Tibial nerve (tissue), 4 donors: ENCODE data around the gene EML5. TPM values are rescaled to one million over a fixed set of nuclear protein-coding genes. Genes with fewer than 3 reads are reported as not detected.

Experiments used
- DNase-seq, 2 donors: peaks; one replicate each; pipeline ENCODE4 v3.0.0-alpha.2; 2019; ENCODE audit warnings: low spot score in 2 of 2
- H3K27ac ChIP-seq, 4 donors: fragments of 200-600 bp; sonication (generic) in 3 of 4; one replicate each; pipeline ENCODE4 v1.5.1; 2017 to 2019; ENCODE audit warnings: mild to moderate bottlenecking in 1 of 4
- H3K27me3 ChIP-seq, 2 donors: fragments of 200-600 bp; sonication (generic) in 1 of 2; one replicate each; pipeline versions ENCODE4 v1.5.1 to v1.6.0; 2017 to 2019
- H3K36me3 ChIP-seq, 3 donors: fragments of 200-600 bp; sonication (generic); one replicate each; pipeline ENCODE4 v1.5.1; 2018 to 2019
- H3K4me1 ChIP-seq, 4 donors: fragments of 200-600 bp; sonication (generic) in 3 of 4; one replicate each; pipeline ENCODE4 v1.5.1; 2017 to 2019
- H3K4me3 ChIP-seq, 4 donors: fragments of 200-600 bp; sonication (generic) in 3 of 4; one replicate each; pipeline ENCODE4 v1.5.1; 2017 to 2019; ENCODE audit warnings: mild to moderate bottlenecking in 1 of 4, moderate library complexity in 1 of 4
- H3K9me3 ChIP-seq, 4 donors: fragments of 200-600 bp; sonication (generic) in 3 of 4; one replicate each; pipeline ENCODE4 v1.5.1; 2017 to 2019
- EP300 ChIP-seq, 2 donors: sonication (generic); formaldehyde crosslinking; IDR thresholded peaks; one replicate each; pipeline ENCODE4 v1.6.1; 2017; ENCODE audit warnings: antibody characterized with exemption in 2 of 2, mild to moderate bottlenecking in 1 of 2
- POLR2A ChIP-seq, 2 donors: fragments of 450-650 bp; IDR thresholded peaks; one replicate each; pipeline ENCODE4 v1.6.1; 2017; ENCODE audit warnings: antibody characterized with exemption in 2 of 2, mild to moderate bottlenecking in 2 of 2, moderate library complexity in 2 of 2
- WGBS, 2 donors: methylation state at CpG; one replicate each; pipeline ENCODE4 v1.1.5; 2018; 5-methylcytosine and 5-hydroxymethylcytosine counted together
- total RNA-seq, 4 donors: library from RNA; depleted of rRNA; stranded (reverse); fragments of >200 nt; gene quantifications; one replicate each; pipeline ENCODE4 v1.1.0, GENCODE V29; 2016
- TF ChIP-seq, protein P1 (sequence below), 5 experiments: fragments of 200-600 bp in 3 of 5; fragments of 450-650 bp in 2 of 5; sonication (generic) in 3 of 5; IDR thresholded peaks; one replicate each; pipeline ENCODE4 v1.5.1; 2016 to 2019; ENCODE audit warnings: antibody characterized with exemption in 5 of 5, mild to moderate bottlenecking in 3 of 5, moderate library complexity in 2 of 5

EML5 gene
- total RNA-seq, 4 donors from 2014 or later = 0.59 to 0.87 (median 0.72) TPM

DNA sequence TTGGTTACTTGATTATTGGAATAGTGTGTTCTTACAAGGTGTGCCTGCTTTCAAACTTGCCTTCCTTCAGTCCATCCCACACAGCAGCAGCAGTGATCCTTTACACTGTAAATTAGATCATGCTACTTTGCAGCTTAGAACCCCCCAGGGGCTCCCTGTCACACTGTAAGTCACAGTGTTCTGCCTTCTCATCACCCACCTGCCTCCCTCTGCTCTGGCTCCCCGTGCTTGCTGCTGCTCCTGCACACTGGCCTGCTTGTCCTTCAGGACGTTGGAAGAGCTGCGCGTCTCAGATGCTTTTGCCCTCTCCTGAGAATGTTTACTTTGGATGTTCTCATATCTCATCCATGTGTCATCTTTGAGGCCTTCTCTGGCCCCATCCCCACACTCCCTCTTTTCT is 202.6 kb downstream of the EML5 start:
- H3K27me3 ChIP-seq = no peaks in the 10 kb centered on the region
- no peak overlapping the region for H3K4me3 ChIP-seq
- H3K4me1 ChIP-seq = no peaks in the 10 kb centered on the region
- no peaks in the 10 kb centered on the region for H3K9me3 ChIP-seq
- peaks cover 2 to 83% (median 6%) of the 10 kb centered on the region in 3 donors for H3K36me3 ChIP-seq
- no peak overlapping the region for H3K27ac ChIP-seq
- TF ChIP-seq POLR2A (IDR thresholded peaks at IDR 0.05) = no peak
- no peak for TF ChIP-seq EP300 (IDR thresholded peaks at IDR 0.05)
- TF ChIP-seq, protein P1, sequence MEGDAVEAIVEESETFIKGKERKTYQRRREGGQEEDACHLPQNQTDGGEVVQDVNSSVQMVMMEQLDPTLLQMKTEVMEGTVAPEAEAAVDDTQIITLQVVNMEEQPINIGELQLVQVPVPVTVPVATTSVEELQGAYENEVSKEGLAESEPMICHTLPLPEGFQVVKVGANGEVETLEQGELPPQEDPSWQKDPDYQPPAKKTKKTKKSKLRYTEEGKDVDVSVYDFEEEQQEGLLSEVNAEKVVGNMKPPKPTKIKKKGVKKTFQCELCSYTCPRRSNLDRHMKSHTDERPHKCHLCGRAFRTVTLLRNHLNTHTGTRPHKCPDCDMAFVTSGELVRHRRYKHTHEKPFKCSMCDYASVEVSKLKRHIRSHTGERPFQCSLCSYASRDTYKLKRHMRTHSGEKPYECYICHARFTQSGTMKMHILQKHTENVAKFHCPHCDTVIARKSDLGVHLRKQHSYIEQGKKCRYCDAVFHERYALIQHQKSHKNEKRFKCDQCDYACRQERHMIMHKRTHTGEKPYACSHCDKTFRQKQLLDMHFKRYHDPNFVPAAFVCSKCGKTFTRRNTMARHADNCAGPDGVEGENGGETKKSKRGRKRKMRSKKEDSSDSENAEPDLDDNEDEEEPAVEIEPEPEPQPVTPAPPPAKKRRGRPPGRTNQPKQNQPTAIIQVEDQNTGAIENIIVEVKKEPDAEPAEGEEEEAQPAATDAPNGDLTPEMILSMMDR (IDR thresholded peaks at IDR 0.05) = no peak
- DNase-seq = no peak
- WGBS, 2 donors = 67 to 75% methylated on average over 4 of the region's 4 CpGs

DNA sequence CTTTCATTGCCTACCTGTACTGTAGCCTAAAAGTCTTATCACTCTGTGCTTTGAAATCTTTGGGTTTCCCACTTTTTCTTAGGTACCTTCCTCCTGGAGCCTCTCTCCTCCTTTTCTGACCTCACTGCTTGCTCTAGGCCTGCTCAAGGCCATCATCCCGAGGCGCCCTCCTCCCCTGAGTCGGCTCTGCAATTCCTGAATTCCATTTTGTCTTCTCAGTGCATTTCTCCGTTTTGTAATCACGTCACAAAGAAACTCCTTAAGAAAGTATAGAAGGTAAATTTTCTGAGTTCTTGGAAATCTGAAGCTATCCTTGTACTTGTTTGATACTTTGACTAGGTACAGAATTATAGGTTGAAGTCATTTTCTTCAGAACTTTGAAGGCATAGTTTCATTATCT is 204.7 kb downstream of the EML5 start:
- H3K36me3 ChIP-seq = peaks cover 0 to 81% (median 12%) of the 10 kb centered on the region in 3 donors
- no peaks in the 10 kb centered on the region for H3K4me1 ChIP-seq
- no peaks in the 10 kb centered on the region for H3K9me3 ChIP-seq
- H3K27ac ChIP-seq = no peak overlapping the region
- DNase-seq = no peak
- no peak overlapping the region for H3K4me3 ChIP-seq
- H3K27me3 ChIP-seq = no peaks in the 10 kb centered on the region
- TF ChIP-seq POLR2A (IDR thresholded peaks at IDR 0.05) (no peak), EP300 (IDR thresholded peaks at IDR 0.05) (no peak)
- TF ChIP-seq, protein P1 (IDR thresholded peaks at IDR 0.05) = no peak
- WGBS, 2 donors = 87 to 91% methylated on average over 5 of the region's 5 CpGs

DNA sequence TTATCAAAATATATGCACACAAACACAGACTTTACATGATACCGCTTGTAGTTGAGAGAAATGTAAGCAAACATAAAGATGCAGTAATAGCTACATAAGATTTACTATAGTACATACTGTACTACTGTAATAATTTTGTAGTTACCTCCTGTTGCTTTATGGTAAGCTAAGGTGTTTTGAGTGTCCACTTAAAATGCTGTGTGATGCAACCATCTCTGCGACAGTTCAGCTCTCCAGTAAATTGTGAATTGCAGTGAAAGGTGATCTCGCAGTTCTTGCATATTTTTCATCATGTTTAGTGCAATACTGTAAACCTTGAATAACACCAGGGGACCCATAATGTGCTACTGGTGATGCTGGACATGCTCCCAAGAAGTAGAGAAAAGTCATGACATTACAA is 208.3 kb downstream of the EML5 start:
- TF ChIP-seq, protein P1 (IDR thresholded peaks at IDR 0.05) = no peak
- TF ChIP-seq EP300 (IDR thresholded peaks at IDR 0.05) = no peak
- no peak for TF ChIP-seq POLR2A (IDR thresholded peaks at IDR 0.05)
- Histone ChIP-seq H3K36me3 (peaks cover 2 to 80% (median 12%) of the 10 kb centered on the region in 3 donors), H3K4me1 (no peaks in the 10 kb centered on the region), H3K9me3 (no peaks in the 10 kb centered on the region), H3K4me3 (no peak overlapping the region), H3K27me3 (no peaks in the 10 kb centered on the region), H3K27ac (no peak overlapping the region)
- no peak for DNase-seq
- WGBS, 2 donors = 97% methylated on average over 3 of the region's 3 CpGs

DNA sequence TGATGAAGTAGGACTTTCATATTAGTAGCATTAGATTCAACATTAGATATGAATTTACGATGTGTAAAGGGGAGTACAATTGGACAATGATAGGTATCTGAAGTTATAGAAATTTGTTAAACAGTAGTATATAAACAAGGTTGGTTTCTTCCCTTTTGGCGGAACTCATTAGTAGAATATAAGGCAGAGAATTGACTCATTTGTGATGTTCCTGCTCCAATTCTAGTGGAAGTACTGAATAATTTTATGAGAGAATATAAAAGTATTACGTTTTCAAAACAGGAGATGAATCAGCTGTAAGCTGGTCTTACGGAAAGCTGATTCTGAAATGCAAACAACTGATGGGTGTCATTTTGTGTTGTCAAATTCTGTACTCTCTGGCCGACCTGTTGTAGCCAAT is 216.5 kb downstream of the EML5 start:
- 93 to 94% methylated on average over 5 of the region's 5 CpGs for WGBS, 2 donors
- Histone ChIP-seq H3K27ac (no peak overlapping the region), H3K9me3 (no peaks in the 10 kb centered on the region), H3K4me1 (no peaks in the 10 kb centered on the region), H3K36me3 (peaks cover 2 to 98% (median 28%) of the 10 kb centered on the region in 3 donors), H3K27me3 (no peaks in the 10 kb centered on the region), H3K4me3 (no peak overlapping the region)
- no peak for DNase-seq
- TF ChIP-seq EP300 (IDR thresholded peaks at IDR 0.05) = no peak
- TF ChIP-seq, protein P1 (IDR thresholded peaks at IDR 0.05) = no peak
- TF ChIP-seq POLR2A (IDR thresholded peaks at IDR 0.05) = no peak

DNA sequence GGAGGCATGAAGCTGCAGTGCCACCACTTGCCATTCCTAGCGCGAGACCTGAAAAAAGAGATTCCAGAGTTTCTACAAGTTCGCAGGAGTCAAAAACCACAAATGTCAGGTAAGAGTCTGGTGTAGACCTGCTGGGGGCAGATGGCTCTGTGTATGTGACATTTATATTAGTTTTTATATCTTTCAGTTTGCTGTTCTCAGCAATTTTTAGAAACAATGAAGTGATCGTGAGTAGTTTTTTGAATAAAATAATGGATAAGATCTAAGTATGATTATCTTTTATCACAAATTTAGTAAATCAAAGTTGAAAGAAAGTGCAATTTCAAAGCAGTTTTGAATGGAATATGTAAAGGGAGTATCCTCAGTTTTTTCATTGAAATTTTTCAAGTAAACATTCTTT is 220.6 kb downstream of the EML5 start:
- no peak overlapping the region for H3K4me3 ChIP-seq
- no peaks in the 10 kb centered on the region for H3K9me3 ChIP-seq
- TF ChIP-seq POLR2A (IDR thresholded peaks at IDR 0.05) = no peak
- no peaks in the 10 kb centered on the region for H3K4me1 ChIP-seq
- 95 to 96% methylated on average over 4 of the region's 4 CpGs for WGBS, 2 donors
- peaks cover 0 to 97% (median 32%) of the 10 kb centered on the region in 3 donors for H3K36me3 ChIP-seq
- DNase-seq = no peak
- H3K27me3 ChIP-seq = no peaks in the 10 kb centered on the region
- no peak overlapping the region for H3K27ac ChIP-seq

DNA sequence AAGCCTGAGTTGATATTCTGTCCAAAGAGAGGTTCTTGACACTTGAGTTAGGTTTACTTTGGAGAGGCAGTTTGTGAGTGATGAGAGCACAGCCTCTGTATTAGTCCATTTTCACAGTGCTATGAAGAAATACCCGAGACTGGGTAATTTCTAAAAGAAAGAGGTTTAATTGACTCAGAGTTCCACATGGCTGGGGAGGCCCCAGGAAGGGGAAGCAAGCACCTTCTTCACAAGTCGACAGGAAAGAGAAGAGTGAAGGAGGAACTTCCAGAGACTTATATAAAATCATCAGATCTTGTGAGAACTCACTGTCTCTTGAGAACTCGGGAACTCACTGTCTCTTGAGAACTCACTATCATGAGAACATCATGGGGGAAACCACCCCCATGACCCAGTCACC is 224.6 kb downstream of the EML5 start:
- no peak overlapping the region for H3K4me3 ChIP-seq
- TF ChIP-seq EP300 (IDR thresholded peaks at IDR 0.05) (no peak), POLR2A (IDR thresholded peaks at IDR 0.05) (no peak)
- TF ChIP-seq, protein P1 (IDR thresholded peaks at IDR 0.05) = no peak
- WGBS, 2 donors = 62 to 76% methylated on average over 3 of the region's 3 CpGs
- DNase-seq = no peak
- H3K4me1 ChIP-seq = peaks cover 0 to 21% (median 7%) of the 10 kb centered on the region in 4 donors
- H3K27me3 ChIP-seq = no peaks in the 10 kb centered on the region
- H3K9me3 ChIP-seq = no peaks in the 10 kb centered on the region
- peaks cover 0 to 58% (median 25%) of the 10 kb centered on the region in 3 donors for H3K36me3 ChIP-seq
- H3K27ac ChIP-seq = no peak overlapping the region
